HG02610 (cell line): ENCODE data around the gene DPYD.

Experiments used
- ATAC-seq: cut with Tn5 transposase; IDR thresholded peaks from one replicate; pipeline ENCODE4 v1.9.1; 2021; ENCODE audit warnings: mild to moderate bottlenecking, moderate library complexity; ENCODE audit not compliant: unreplicated experiment

The DPYD gene

GRCh38 chr1:97166626-97167025, 754.2 kb downstream of the DPYD start:
- ATAC-seq, result no peak

GRCh38 chr1:97164276-97164639, 756.6 kb downstream of the DPYD start:
- peak; percentile 44 for ATAC-seq

GRCh38 chr1:97163591-97164275, 757.1 kb downstream of the DPYD start:
- peak; percentile 67 for ATAC-seq

- ATAC-seq, result no peak
Observed at GRCh38 chr1:97160818-97161217, 760.0 kb downstream of the DPYD start.

GRCh38 chr1:97159342-97159741, 761.5 kb downstream of the DPYD start:
- peak; percentile 59 for ATAC-seq

GRCh38 chr1:97158691-97159096, 762.1 kb downstream of the DPYD start:
- ATAC-seq, result no peak

- no peak for ATAC-seq
Observed at GRCh38 chr1:97157991-97158390, 762.8 kb downstream of the DPYD start.

GRCh38 chr1:97151651-97152050, 769.2 kb downstream of the DPYD start:
- no peak for ATAC-seq

GRCh38 chr1:97145321-97145956, 775.4 kb downstream of the DPYD start:
- no peak for ATAC-seq

- peak; percentile 62 for ATAC-seq
Observed at GRCh38 chr1:97144527-97144926, 776.3 kb downstream of the DPYD start.

GRCh38 chr1:97143236-97143882, 777.5 kb downstream of the DPYD start:
- ATAC-seq, result no peak

- no peak for ATAC-seq
Observed at GRCh38 chr1:97140611-97141010, 780.2 kb downstream of the DPYD start.

GRCh38 chr1:97139512-97139911, 781.3 kb downstream of the DPYD start:
- no peak for ATAC-seq

GRCh38 chr1:97138515-97139032, 782.3 kb downstream of the DPYD start:
- peak; percentile 78 for ATAC-seq

GRCh38 chr1:97137862-97138514, 782.8 kb downstream of the DPYD start:
- peak; percentile 99 for ATAC-seq

- ATAC-seq, result no peak
Observed at GRCh38 chr1:97136996-97137395, 783.8 kb downstream of the DPYD start.

GRCh38 chr1:97135972-97136371, 784.9 kb downstream of the DPYD start:
- ATAC-seq, result no peak

GRCh38 chr1:97128426-97128825, 792.4 kb downstream of the DPYD start:
- ATAC-seq, result no peak

GRCh38 chr1:97123717-97124431, 797.0 kb downstream of the DPYD start:
- ATAC-seq, result no peak

- no peak for ATAC-seq
Observed at GRCh38 chr1:97120806-97121205, 800.0 kb downstream of the DPYD start.
